A673 (cell line): ENCODE data around the gene A3GALT2. TPM values are rescaled to one million over a fixed set of nuclear protein-coding genes. Genes with fewer than 3 reads are reported as not detected.
A peak's percentile ranks its signal among the peaks of the same experiment; 100 is the strongest.

ENCODE experiments used
- BruUV-seq: library from RNA; stranded (reverse); fragments of 400-500 nt; replicated peaks from 2 replicates; lab custom pipeline; 2021; lab: Mats Ljungman, UMichigan
- CTCF ChIA-PET: fragments of 300-600 bp; sonication (Branson Sonifier 250); formaldehyde crosslinking; loops from one replicate; lab custom pipeline; 2022; ENCODE audit warnings: antibody characterized with exemption; lab: Charles Lee
- POLR2A ChIA-PET: fragments of 300-600 bp; sonication (Branson Sonifier 250); formaldehyde crosslinking; loops from one replicate; lab custom pipeline; 2022; ENCODE audit warnings: antibody characterized with exemption; ENCODE audit not compliant: low non-redundant PET; lab: Charles Lee
- DNase-seq: peaks from one replicate; pipeline ENCODE4 v3.0.0-alpha.2; 2015; ENCODE audit warnings: low spot score
- H3K27ac ChIP-seq: fragments of 200-600 bp; sonication (generic); 2 replicates; pipeline ENCODE4 v1.5.1; 2016; ENCODE audit warnings: mixed run types, low read depth, mild to moderate bottlenecking, mixed read lengths, antibody characterized with exemption, low read length; ENCODE audit not compliant: poor library complexity, severe bottlenecking
- H3K27me3 ChIP-seq: fragments of 200-600 bp; sonication (generic); replicated peaks from 2 replicates; pipeline ENCODE4 v1.6.1; 2017; ENCODE audit warnings: mixed run types, low read depth, mild to moderate bottlenecking, mixed read lengths, antibody characterized with exemption, low read length; ENCODE audit not compliant: insufficient read depth, poor library complexity
- H3K36me3 ChIP-seq: fragments of 200-600 bp; sonication (generic); 2 replicates; pipeline ENCODE4 v1.6.1; 2016; ENCODE audit warnings: mixed run types, mild to moderate bottlenecking, mixed read lengths, antibody characterized with exemption, low read length; ENCODE audit not compliant: insufficient read depth, poor library complexity, severe bottlenecking
- H3K4me1 ChIP-seq: fragments of 200-600 bp; sonication (generic); 2 replicates; pipeline ENCODE4 v1.6.1; 2017; ENCODE audit warnings: mixed run types, mild to moderate bottlenecking, mixed read lengths, antibody characterized with exemption, low read length; ENCODE audit not compliant: insufficient read depth, poor library complexity, severe bottlenecking
- H3K4me3 ChIP-seq: fragments of 200-600 bp; sonication (generic); 2 replicates; pipeline ENCODE4 v1.5.1; 2016; ENCODE audit warnings: low read depth, mixed run types, mild to moderate bottlenecking, mixed read lengths, low read length; ENCODE audit not compliant: poor library complexity, severe bottlenecking
- H3K9me3 ChIP-seq: fragments of 200-600 bp; sonication (generic); 2 replicates; pipeline ENCODE4 v1.6.1; 2016; ENCODE audit warnings: mixed run types, low read depth, mild to moderate bottlenecking, mixed read lengths, antibody characterized with exemption, low read length; ENCODE audit not compliant: poor library complexity, severe bottlenecking
- CTCF ChIP-seq: fragments of 300-800, 200-600 bp; sonication (generic); conservative IDR thresholded peaks from 2 replicates; pipeline ENCODE4 v1.5.1; 2017; ENCODE audit warnings: low read depth, mild to moderate bottlenecking, antibody characterized with exemption, low read length, moderate library complexity, mixed read lengths
- EZH2 ChIP-seq: fragments of 200-600 bp; sonication (generic); IDR thresholded peaks from 2 replicates; pipeline ENCODE4 v1.6.1; 2017; ENCODE audit warnings: borderline replicate concordance, low read depth, mild to moderate bottlenecking, mixed read lengths, antibody characterized with exemption, low read length; ENCODE audit not compliant: poor library complexity, severe bottlenecking
- intact Hi-C: fragments of 100-400 bp; cut with micrococcal nuclease; formaldehyde crosslinking; loops from one replicate; pipeline ENCODE4 v1.10.0; 2022; ENCODE audit not compliant: unreplicated experiment
- total RNA-seq: library from RNA; stranded (reverse); gene quantifications from 2 replicates; pipeline ENCODE4 v1.2.3, GENCODE V29; 2021

The A3GALT2 gene
- total RNA-seq, 1 experiment from 2014 or later = 0.39 TPM

GRCh38 chr1:33298623-33299277 is 22.1 kb downstream of the A3GALT2 start:
- Histone ChIP-seq H3K4me1 (peaks cover 5% of the 10 kb centered on the region), H3K4me3 (no peak overlapping the region), H3K36me3 (peaks cover 31% of the 10 kb centered on the region), H3K27ac (no peak overlapping the region), H3K27me3 (no peaks in the 10 kb centered on the region), H3K9me3 (no peaks in the 10 kb centered on the region)
- ChIA-PET POLR2A (no interaction called here), CTCF (interaction anchor here (0.7 to 1.0 kb wide), 3 partner anchors 15 to 146 kb away, joined by 3 to 5 read pairs (median 3); no protein-coding TSS in a partner anchor)
- intact Hi-C loops = no loop called here
- DNase-seq = peak; percentile 69
- no TSS peak for BruUV-seq
- TF ChIP-seq EZH2 = no peak
- TF ChIP-seq CTCF = peak; percentile 88

DNA sequence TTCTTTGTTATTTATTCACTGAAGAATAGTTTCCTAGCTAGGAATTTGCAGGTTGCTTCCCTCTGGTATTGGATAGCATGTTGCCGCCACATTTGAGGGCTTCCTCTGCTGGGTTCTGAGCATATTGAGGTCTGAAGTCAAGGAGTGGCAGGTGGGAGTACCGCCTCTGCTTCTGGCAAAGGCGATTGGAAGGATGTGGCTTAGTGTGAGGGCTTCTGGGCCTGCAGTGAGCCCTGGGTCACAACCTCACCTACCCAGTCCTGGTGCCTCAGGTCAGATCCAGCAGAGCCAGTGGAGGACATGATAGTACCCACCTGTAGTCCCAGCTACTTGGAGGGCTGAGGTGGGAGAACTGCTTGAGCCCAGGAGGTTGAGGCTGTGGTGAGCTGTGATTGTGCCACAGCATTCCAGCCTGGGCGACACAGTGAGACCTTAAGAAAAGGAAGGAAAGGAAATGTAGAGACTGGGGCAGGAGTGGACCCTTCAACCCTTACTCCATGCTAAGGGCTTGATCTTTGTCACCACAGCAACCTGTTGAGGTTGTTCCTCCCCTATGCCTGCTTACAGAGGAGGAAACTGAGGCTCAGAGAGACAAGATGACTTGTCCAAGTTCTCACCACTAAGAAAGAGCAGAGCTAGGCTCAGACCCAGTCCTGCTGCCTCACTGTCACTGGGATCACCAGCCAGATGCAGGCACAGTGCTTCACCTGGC is 22.8 kb downstream of the A3GALT2 start:
- Histone ChIP-seq H3K4me1 (peaks cover 5% of the 10 kb centered on the region), H3K9me3 (no peaks in the 10 kb centered on the region), H3K4me3 (no peak overlapping the region), H3K27ac (no peak overlapping the region), H3K27me3 (no peaks in the 10 kb centered on the region), H3K36me3 (peaks cover 31% of the 10 kb centered on the region)
- ChIA-PET CTCF (interaction anchor here (0.6 to 1.0 kb wide), 2 partner anchors 145 to 153 kb away, joined by 3 to 7 read pairs; no protein-coding TSS in a partner anchor), POLR2A (interaction anchor here (0.6 kb wide), 1 partner anchor 41 kb away, joined by 4 read pairs; no protein-coding TSS in a partner anchor)
- no peak for DNase-seq
- no peak for TF ChIP-seq EZH2
- BruUV-seq = no TSS peak
- intact Hi-C loops = no loop called here

GRCh38 chr1:33296824-33297223 is 24.1 kb downstream of the A3GALT2 start:
- Histone ChIP-seq H3K27me3 (no peaks in the 10 kb centered on the region), H3K36me3 (peaks cover 31% of the 10 kb centered on the region), H3K27ac (no peak overlapping the region), H3K4me1 (peaks cover 5% of the 10 kb centered on the region), H3K4me3 (no peak overlapping the region), H3K9me3 (no peaks in the 10 kb centered on the region)
- no peak for DNase-seq
- no peak for TF ChIP-seq EZH2
- TF ChIP-seq CTCF = no peak
- intact Hi-C loops = no loop called here
- ChIA-PET POLR2A (no interaction called here), CTCF (interaction anchor here (2.5 kb wide), 1 partner anchor 174 kb away, joined by 34 read pairs; the partner anchor contains the start of gene ZSCAN20)
- BruUV-seq = no TSS peak
